ENCODE measurements around the gene NLRC5.

NLRC5 gene

DNA sequence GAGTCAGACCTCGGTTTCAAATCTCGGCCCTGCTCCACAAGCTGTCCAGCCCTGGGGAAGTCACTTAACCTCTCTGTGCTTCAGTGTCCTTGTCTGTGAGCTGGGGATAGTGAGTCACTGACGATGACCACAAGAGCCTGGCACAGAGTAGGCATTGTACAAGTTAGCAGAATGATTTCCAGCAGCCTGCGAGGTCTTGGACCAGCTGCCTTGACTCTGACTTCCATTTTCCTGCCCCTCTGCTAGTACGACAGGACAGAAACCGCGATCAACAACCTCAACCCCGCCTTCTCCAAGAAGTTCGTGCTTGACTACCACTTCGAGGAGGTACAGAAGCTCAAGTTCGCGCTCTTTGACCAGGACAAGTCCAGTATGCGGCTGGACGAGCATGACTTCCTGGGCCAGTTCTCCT lies 123.7 kb downstream of the NLRC5 start:
- Histone ChIP-seq H3F3A (ENCODE audit: insufficient read depth, low read length) (no peaks in the 10 kb centered on the region), H3K9ac (ENCODE audit: low read length) (no peak overlapping the region), H3K27me3 (replicated peaks; ENCODE audit: insufficient read depth, low read length) (no peaks in the 10 kb centered on the region), H3K36me3 (replicated peaks; ENCODE audit: insufficient read depth, low read length) (no peaks in the 10 kb centered on the region), H4K20me1 (ENCODE audit: insufficient read depth, low read length) (no peaks in the 10 kb centered on the region), H3K27ac (ENCODE audit: low read length) (no peak overlapping the region), H2AFZ (ENCODE audit: low read length) (no peak overlapping the region), H3K4me1 (ENCODE audit: low read length) (peaks cover 4% of the 10 kb centered on the region; the same call in 1 of the 2 replicates), H3K9me3 (replicated peaks; ENCODE audit: insufficient read depth, low read length) (no peaks in the 10 kb centered on the region), H3K9me2 (replicated peaks; ENCODE audit: insufficient read depth, low read length) (no peaks in the 10 kb centered on the region), H3K4me3 (ENCODE audit: low read length) (no peak overlapping the region), H3K79me2 (ENCODE audit: low read length) (no peaks in the 10 kb centered on the region), H3K4me2 (ENCODE audit: low read depth, low read length) (no peak overlapping the region)
- TF ChIP-seq EZH2phosphoT487 (IDR thresholded peaks at IDR 0.05; ENCODE audit: low read length) (no peak), EZH2 (optimal IDR thresholded peaks at IDR 0.05; ENCODE audit: low read depth, low read length) (no peak)
- TF ChIP-seq, protein P1, sequence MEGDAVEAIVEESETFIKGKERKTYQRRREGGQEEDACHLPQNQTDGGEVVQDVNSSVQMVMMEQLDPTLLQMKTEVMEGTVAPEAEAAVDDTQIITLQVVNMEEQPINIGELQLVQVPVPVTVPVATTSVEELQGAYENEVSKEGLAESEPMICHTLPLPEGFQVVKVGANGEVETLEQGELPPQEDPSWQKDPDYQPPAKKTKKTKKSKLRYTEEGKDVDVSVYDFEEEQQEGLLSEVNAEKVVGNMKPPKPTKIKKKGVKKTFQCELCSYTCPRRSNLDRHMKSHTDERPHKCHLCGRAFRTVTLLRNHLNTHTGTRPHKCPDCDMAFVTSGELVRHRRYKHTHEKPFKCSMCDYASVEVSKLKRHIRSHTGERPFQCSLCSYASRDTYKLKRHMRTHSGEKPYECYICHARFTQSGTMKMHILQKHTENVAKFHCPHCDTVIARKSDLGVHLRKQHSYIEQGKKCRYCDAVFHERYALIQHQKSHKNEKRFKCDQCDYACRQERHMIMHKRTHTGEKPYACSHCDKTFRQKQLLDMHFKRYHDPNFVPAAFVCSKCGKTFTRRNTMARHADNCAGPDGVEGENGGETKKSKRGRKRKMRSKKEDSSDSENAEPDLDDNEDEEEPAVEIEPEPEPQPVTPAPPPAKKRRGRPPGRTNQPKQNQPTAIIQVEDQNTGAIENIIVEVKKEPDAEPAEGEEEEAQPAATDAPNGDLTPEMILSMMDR (IDR thresholded peaks at IDR 0.05; ENCODE audit: low read length): no peak
- no peak for DNase-seq

DNA sequence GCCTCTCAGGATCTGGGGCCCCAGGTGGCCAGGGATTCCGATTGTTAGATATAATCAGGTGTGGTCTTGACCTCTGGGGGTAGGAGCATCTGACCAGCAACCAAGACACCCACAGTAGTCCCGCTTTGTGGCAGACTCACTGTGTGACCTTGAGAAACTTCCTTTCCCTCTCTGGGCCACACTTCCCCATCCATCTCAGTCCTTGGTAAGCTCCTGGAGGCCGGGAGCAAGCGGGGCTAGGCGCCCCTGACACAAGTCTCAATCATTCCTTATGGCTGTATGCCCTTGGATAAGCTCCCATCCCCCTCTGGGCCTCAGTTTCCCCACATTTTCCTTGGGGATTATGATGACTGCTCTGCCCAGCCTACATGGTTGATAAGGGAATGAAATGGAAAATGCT lies 124.3 kb downstream of the NLRC5 start:
- H4K20me1 ChIP-seq (ENCODE audit: insufficient read depth, low read length): no peaks in the 10 kb centered on the region
- H3K4me1 ChIP-seq (ENCODE audit: low read length): peaks cover 4% of the 10 kb centered on the region; the same call in 1 of the 2 replicates
- H3K79me2 ChIP-seq (ENCODE audit: low read length): no peaks in the 10 kb centered on the region
- H3K4me3 ChIP-seq (ENCODE audit: low read length): no peak overlapping the region
- TF ChIP-seq EZH2phosphoT487 (IDR thresholded peaks at IDR 0.05; ENCODE audit: low read length) (no peak), EZH2 (optimal IDR thresholded peaks at IDR 0.05; ENCODE audit: low read depth, low read length) (no peak)
- TF ChIP-seq, protein P1 (IDR thresholded peaks at IDR 0.05; ENCODE audit: low read length): no peak
- no peak overlapping the region for H3K27ac ChIP-seq (ENCODE audit: low read length)
- H3F3A ChIP-seq (ENCODE audit: insufficient read depth, low read length): no peaks in the 10 kb centered on the region
- no peak overlapping the region for H3K9ac ChIP-seq (ENCODE audit: low read length)
- no peaks in the 10 kb centered on the region for H3K36me3 ChIP-seq (replicated peaks; ENCODE audit: insufficient read depth, low read length)
- no peak overlapping the region for H3K4me2 ChIP-seq (ENCODE audit: low read depth, low read length)
- no peak for DNase-seq
- H3K9me2 ChIP-seq (replicated peaks; ENCODE audit: insufficient read depth, low read length): no peaks in the 10 kb centered on the region
- no peak overlapping the region for H2AFZ ChIP-seq (ENCODE audit: low read length)
- H3K9me3 ChIP-seq (replicated peaks; ENCODE audit: insufficient read depth, low read length): no peaks in the 10 kb centered on the region
- H3K27me3 ChIP-seq (replicated peaks; ENCODE audit: insufficient read depth, low read length): no peaks in the 10 kb centered on the region

DNA sequence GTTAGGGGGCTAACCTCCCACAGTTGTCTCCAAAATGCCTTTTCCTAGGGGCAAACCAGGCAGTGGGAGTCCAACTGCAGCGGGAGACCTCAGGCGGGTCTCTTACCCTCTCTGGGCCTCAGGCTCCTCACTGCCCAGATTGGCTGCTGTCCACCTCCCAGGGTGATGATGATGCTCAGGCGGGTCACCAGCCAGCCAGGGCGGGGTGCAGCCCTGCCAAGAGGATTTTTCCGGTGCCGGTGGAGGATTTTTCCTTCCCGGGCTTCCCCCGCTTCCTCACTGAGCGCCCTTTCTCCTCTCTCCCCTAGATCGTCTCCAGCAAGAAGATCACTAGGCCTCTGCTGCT lies 125.8 kb downstream of the NLRC5 start:
- Histone ChIP-seq H3K4me3 (ENCODE audit: low read length) (no peak overlapping the region), H3K27ac (ENCODE audit: low read length) (no peak overlapping the region), H3K4me1 (ENCODE audit: low read length) (peaks cover 4% of the 10 kb centered on the region; the same call in 1 of the 2 replicates), H3K9ac (ENCODE audit: low read length) (no peak overlapping the region), H3F3A (ENCODE audit: insufficient read depth, low read length) (no peaks in the 10 kb centered on the region), H3K4me2 (ENCODE audit: low read depth, low read length) (no peak overlapping the region), H3K79me2 (ENCODE audit: low read length) (no peaks in the 10 kb centered on the region), H3K36me3 (replicated peaks; ENCODE audit: insufficient read depth, low read length) (no peaks in the 10 kb centered on the region), H3K9me3 (replicated peaks; ENCODE audit: insufficient read depth, low read length) (no peaks in the 10 kb centered on the region), H4K20me1 (ENCODE audit: insufficient read depth, low read length) (no peaks in the 10 kb centered on the region), H3K9me2 (replicated peaks; ENCODE audit: insufficient read depth, low read length) (no peaks in the 10 kb centered on the region), H3K27me3 (replicated peaks; ENCODE audit: insufficient read depth, low read length) (no peaks in the 10 kb centered on the region), H2AFZ (ENCODE audit: low read length) (no peak overlapping the region)
- no peak for DNase-seq
- no peak for TF ChIP-seq EZH2 (optimal IDR thresholded peaks at IDR 0.05; ENCODE audit: low read depth, low read length)
- TF ChIP-seq, protein P1 (IDR thresholded peaks at IDR 0.05; ENCODE audit: low read length): no peak
- no peak for TF ChIP-seq EZH2phosphoT487 (IDR thresholded peaks at IDR 0.05; ENCODE audit: low read length)
